NK-92 treated with Interleukin-12 subunit alpha and Interleukin-12 subunit beta, amount 100 ng/mL, for 24 hours (cell line): Measurements from ENCODE around the gene SIN3B.

Source experiments
- DNase-seq: peaks from one replicate; lab custom pipeline; 2025; lab: John Stamatoyannopoulos, UW

SIN3B gene

DNA sequence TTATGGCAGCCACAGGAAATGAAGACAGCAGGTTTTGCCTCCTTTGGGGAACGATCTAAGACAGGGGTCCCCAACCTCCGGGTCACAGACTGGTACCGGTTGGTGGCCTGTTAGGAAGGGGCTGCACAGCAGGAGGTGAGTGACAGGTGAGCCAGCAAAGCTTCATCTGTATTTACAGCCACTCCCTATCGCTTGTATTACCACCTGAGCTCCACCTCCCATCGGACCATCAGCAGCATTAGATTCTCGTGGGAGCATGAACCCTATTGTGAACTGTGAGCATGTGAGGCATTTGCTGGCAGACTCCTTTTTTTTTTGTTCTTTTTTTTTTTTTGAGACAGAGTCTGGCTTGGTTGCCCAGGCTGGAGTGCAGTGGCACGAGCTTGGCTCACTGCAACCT is 81.8 kb downstream of the SIN3B start:
- DNase-seq, result no peak

DNA sequence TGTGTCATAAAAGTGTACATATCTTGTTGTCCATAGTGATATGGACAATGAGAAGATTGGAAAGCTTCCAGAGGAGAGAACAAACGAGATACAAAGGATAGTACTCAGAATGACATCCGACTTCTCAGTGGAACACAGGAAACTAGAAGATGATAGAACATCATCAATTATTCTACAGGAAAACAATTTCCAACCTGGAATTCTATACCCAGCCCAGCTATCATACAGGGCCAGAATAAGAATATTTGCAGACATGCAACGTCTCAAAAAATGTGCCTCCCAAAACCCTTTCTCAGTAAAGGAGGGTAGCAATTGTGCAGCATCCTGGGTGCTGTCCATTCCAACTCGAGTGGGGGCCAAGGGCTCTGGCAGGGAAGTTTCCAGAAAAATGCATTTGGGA is 83.6 kb downstream of the SIN3B start:
- DNase-seq, result no peak

DNA sequence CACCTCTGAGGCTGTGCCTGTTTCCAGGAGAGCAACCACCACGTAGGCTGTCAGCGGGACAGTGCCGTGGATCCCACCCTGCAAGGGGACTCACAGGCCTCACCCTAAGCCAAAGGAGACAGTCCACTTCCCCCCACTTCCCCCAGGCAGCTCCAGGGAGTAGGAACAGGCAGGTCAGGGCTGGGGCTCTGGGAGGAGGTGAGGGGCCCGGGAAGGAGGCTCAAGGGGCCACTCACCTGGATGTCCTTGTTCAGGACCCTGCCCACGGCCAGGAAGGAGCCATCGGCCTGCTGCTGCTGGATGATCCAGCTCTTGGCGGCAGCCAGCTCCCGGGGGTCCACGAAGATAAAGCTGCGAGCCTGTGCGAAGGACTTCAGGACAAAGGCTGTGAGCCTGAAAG is 85.2 kb downstream of the SIN3B start:
- no peak for DNase-seq

DNA sequence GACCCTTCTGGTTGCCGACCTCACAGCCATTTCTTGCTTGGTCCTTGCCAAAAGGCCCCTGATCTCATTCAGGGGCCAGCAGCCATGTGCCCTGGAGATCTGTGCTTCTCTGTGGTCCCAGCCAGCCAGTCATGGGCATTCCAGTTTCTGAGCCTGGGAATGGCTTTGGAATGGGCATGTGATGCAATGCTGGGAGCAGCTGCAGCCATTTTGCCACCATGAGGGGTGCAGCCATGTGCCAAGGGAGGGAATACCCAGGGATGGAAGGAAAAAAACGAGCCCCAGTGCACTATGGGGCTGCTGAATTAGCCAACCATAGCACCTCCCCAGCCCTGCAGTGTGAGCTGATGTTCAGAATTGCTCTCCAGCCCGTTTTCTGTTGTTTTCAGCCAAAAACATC is 85.9 kb downstream of the SIN3B start:
- DNase-seq, result no peak

DNA sequence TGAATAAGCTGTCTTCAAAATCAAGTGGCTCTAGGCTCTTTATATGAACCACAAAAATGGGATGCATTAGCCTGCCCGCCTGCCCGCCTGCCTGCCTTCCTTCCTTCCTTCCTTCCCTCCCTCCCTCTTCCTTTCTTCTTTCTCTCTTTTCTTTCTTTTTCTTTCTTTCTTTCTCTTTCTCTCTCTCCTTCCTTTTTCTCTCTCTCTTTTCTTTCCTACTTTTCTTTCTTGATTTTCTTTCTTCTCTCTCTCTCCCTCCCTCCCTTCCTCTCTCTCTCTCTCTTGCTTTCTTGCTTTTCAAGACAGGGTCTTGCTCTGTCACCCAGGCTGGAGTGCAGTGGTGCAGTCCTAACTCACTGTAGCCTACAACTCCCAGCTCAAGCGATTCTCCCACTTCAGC is 86.5 kb downstream of the SIN3B start:
- no peak for DNase-seq

DNA sequence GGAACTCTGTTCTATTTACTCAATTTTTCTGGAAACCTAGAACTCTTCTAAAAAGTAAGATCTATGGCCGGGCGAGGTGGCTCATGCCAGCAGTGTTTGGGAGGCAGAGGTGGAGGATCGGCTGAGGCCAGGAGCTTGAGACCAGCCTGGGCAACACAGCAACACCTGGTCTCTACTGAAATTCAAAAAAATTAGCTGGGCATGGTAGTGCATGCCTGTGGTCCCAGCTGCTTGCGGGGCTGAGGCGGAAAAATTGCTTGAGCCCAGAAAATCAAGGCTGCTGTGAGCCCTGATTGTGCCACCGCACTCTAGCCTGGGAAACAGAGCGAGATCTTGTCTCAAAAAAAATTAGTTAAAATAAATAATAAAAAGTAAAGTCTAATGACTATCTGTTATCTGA is 88.2 kb downstream of the SIN3B start:
- DNase-seq, result no peak

DNA sequence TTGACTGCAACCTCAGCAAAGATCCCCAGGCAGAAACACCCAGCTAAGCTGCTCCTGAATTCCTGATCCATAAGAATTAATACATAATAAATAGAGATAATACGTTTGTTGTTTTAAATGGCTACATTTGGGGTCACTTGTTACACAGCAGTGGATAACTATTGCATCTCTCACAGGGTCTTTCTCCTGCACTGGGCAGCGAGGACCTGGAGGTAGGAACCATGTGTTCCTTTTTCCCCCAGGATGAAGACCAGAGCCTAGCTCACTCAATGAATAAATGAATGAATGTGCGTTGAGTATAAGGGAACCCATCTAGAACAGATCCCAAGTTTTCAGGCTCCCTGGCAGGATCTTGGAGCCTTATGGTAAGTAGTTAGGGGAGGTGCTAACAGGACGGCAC is 90.3 kb downstream of the SIN3B start:
- DNase-seq, result no peak

DNA sequence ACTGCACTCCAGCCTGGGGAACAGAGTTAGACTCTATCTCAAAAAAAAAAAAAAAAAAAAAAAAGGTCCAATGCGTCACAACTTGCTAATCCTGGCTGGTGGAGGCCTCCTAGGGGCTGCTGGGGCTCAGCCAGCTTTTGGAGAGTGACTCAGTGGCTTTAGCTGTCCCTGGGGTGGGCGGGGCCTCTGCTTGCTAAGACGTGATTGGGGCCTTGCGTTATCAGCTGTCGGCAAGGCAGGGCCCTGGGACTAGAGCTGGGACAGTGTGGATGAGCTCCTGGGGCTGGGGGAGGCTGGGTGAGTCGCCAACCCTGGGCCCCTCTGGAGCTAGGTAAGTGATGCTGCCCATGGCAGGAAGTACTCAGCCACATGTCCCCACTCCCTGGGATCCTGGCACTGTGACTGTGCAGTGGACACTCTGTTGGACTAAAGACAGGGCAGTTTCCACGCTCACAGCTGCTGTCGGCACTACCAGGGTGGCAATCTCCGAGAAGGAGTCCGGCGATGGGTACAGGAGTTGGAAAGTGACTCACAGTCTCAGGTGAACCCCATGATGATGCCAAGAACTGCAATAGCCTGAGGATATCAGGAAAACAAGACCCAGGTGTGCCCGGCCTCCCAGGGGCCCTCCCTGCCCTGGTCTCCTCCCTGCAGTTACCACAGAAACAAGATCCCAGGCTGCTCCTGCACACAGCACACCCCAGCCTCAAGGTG is 91.8 kb downstream of the SIN3B start:
- DNase-seq, result no peak

DNA sequence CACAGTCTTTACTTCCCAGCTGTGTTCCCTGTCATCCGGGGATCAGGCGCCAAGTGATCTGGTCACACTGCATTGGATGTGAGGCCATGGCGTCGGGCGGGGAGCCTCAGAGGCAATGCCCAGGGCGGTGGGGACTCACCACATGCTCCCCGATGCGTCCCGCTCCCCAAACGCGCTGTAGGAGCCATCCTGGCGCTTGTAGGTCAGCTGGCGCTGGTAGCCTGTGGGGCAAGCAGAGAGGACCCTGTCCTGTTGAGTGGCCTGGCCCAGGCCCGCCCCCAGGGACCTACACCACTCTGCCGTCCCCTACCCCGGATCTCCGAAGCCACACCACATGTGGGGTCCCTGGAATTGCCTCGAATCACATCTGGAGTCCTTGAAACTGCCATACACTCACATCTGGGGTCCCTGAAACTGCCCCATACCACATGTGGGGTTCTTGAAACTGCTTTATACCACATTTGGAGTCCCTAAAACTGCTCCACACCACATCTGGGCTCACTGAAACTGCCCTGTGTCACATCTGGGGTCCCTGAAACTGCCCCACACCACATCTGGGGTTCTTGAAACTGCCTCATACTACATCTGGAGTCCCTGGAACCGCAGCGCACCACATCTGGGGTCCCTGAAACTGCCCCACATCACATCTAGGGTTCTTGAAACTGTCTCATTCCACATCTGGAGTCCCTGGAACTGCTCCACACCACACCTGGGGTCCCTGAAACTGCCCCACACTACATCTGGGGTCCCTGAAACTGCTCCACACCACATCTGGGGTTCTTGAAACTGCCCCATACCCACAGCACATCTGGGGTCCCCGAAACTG is 92.8 kb downstream of the SIN3B start:
- no peak for DNase-seq

DNA sequence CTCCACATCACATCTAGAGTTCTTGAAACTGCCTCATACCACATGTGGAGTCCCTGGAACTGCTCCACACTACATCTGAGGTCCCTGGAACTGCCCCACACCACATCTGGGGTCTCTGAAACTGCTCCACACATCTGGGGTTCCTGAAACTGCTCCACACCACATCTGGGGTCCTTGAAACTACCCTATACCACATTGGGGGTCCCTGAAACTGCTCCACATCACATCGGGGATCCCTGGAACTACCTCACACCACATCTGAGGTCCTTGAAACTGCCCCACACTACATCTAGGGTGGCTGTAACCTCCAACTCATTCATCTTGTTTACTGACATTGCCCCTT is 93.4 kb downstream of the SIN3B start:
- no peak for DNase-seq

DNA sequence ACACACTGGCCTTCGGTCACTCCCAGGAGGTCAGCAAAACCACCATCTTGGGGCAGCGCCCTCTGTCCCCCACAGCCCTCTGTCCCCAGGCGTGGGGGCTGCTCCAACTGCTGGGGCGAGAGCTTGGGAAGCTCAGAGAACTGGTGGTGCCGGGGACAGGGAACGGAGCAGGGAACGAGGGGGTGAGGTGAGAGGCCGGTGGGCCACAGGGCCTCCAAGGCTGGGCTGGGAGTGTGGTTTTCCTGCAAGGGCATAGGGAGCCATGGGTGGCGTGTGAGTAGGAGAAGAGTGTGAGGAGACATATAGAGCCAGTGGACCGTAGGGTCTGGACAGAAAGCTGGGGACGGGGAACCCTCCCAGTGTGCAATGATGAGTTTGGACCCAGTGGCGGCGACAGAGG is 93.8 kb downstream of the SIN3B start:
- no peak for DNase-seq

DNA sequence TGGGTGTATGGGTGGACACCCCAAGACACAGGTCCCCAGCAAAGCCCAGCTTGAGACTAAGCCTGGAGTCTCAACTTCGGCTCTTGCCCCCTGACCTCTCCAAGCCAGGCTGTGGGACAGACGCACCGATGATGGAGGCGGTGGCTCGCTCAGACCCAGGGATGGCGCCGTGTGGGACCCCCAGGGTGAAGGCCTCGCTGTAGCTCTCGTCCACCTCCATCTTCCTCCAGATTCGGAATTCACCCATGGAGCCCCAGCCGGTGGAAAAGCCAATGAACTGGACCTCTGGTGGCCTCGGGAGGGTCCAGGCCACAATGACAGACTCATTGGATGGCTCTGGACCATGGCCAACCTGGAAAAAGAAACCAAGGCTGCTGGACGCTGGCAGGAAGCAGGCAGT is 98.7 kb downstream of the SIN3B start:
- DNase-seq, result no peak

DNA sequence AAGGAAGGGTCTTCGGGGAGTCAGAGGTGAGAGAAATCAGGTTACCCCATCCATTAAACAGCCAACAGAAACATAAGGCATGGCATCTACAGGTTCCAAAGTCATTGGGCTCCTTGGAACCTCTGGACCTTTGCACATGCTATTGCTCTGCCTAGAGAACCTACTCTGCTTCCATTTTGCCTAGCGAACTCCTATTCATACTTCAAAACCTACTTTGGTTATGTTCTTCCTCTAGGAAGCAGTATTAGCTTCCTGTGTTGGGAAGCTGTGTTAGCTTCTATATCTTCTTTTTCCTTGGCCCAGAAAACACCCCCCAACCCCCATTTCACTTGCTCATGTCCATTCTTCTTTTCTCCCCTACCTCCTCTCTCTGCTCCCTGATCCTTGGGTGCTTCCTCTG is 99.2 kb downstream of the SIN3B start:
- no peak for DNase-seq

DNA sequence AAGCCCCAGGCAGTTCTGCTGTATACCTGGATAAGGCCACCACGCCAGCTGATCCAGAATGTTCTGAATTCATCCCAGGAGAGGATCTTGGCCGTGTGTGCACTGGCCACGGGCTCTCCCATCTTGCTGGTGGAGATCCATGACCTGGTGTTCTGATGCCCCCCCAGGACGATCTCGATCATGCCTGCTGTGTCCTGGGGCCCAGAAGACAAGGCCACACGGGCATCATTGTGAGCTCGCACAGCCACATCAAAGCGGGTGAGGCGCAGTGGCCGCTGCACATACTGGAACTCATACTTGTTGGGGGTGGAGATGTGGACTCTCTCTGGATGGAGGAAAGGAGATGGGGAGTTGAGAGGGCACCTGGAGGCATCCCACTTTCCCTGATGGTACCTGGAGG is 99.7 kb downstream of the SIN3B start:
- no peak for DNase-seq
